Measurements from ENCODE around the gene ANKRD22.

- TF ChIP-seq CTCF (IDR thresholded peaks at IDR 0.05; ENCODE audit: insufficient read depth, low read depth, low read length) (no peak), EZH2 (IDR thresholded peaks at IDR 0.05; ENCODE audit: insufficient read depth, low read length) (no peak)
Observed at GRCh38 chr10:88893611-88894010, 42.0 kb upstream of the ANKRD22 start.
